ENCODE results near the gene COPG1.

GRCh38 chr3:129318921-129319320, 69.5 kb downstream of the COPG1 start:
- TF ChIP-seq POLR2A (IDR thresholded peaks at IDR 0.05; ENCODE audit: low read depth) (no peak), CTCF (IDR thresholded peaks at IDR 0.05) (no peak), POLR2AphosphoS5 (IDR thresholded peaks at IDR 0.05) (no peak)
